PC-9 (cell line): ENCODE measurements around the gene MYO19. TPM values are rescaled to one million over a fixed set of nuclear protein-coding genes. Genes with fewer than 3 reads are reported as not detected.

Source experiments
- BruUV-seq: library from RNA; stranded (reverse); fragments of 400-500 nt; replicated peaks from 2 replicates; lab custom pipeline; 2021; lab: Mats Ljungman, UMichigan
- CTCF ChIA-PET: fragments of 300-600 bp; sonication (Branson Sonifier 250); formaldehyde crosslinking; loops from one replicate; lab custom pipeline; 2022; ENCODE audit warnings: antibody characterized with exemption; lab: Charles Lee
- POLR2A ChIA-PET: fragments of 300-600 bp; sonication (Branson Sonifier 250); formaldehyde crosslinking; loops from one replicate; lab custom pipeline; 2022; ENCODE audit warnings: antibody characterized with exemption; ENCODE audit not compliant: unreplicated experiment; lab: Charles Lee
- DNase-seq, 2 experiments: peaks; one replicate each; pipeline versions ENCODE4 v3.0.0 to v3.0.0-alpha.2; 2015 to 2022; ENCODE audit warnings: mixed read lengths in 1 of 2
- H2AFZ ChIP-seq: fragments of 200-600 bp; sonication (generic); 2 replicates; pipeline ENCODE4 v1.8.1; 2017; ENCODE audit warnings: antibody characterized with exemption
- H3F3A ChIP-seq: fragments of 200-600 bp; sonication (generic); 2 replicates; pipeline ENCODE4 v1.8.1; 2017; ENCODE audit warnings: antibody characterized with exemption, mild to moderate bottlenecking, low read depth; ENCODE audit not compliant: insufficient read depth
- H3K27ac ChIP-seq: fragments of 200-600 bp; sonication (generic); 2 replicates; pipeline ENCODE4 v1.6.1; 2016; ENCODE audit warnings: mixed run types
- H3K27me3 ChIP-seq: fragments of 200-600 bp; sonication (generic); 2 replicates; pipeline ENCODE4 v1.6.1; 2016; ENCODE audit warnings: low read depth, mixed run types; ENCODE audit not compliant: insufficient read depth
- H3K36me3 ChIP-seq: fragments of 200-600 bp; sonication (generic); 2 replicates; pipeline ENCODE4 v1.6.1; 2016; ENCODE audit warnings: low read depth, mixed run types
- H3K4me1 ChIP-seq: fragments of 200-600 bp; sonication (generic); replicated peaks from 2 replicates; pipeline ENCODE4 v1.6.1; 2016; ENCODE audit warnings: mixed run types; ENCODE audit not compliant: insufficient read depth
- H3K4me2 ChIP-seq: fragments of 200-600 bp; sonication (generic); 2 replicates; pipeline ENCODE4 v1.6.1; 2017; ENCODE audit warnings: mixed run types
- H3K4me3 ChIP-seq: fragments of 200-600 bp; sonication (generic); 2 replicates; pipeline ENCODE4 v1.6.1; 2016; ENCODE audit warnings: mixed run types
- H3K79me2 ChIP-seq: fragments of 200-600 bp; sonication (generic); 2 replicates; pipeline ENCODE4 v1.6.1; 2017; ENCODE audit warnings: low read depth, mixed run types
- H3K9me2 ChIP-seq: fragments of 200-600 bp; sonication (generic); 2 replicates; pipeline ENCODE4 v1.8.1; 2017; ENCODE audit warnings: mild to moderate bottlenecking; ENCODE audit not compliant: insufficient read depth
- H3K9me3 ChIP-seq: fragments of 200-600 bp; sonication (generic); 2 replicates; pipeline ENCODE4 v1.8.1; 2016; ENCODE audit warnings: low read depth; ENCODE audit not compliant: insufficient read depth
- H4K20me1 ChIP-seq: fragments of 200-600 bp; sonication (generic); 2 replicates; pipeline ENCODE4 v1.8.1; 2017; ENCODE audit not compliant: insufficient read depth
- EZH2 ChIP-seq: fragments of 200-600 bp; sonication (generic); IDR thresholded peaks from 2 replicates; pipeline ENCODE4 v1.8.0; 2017; ENCODE audit warnings: antibody characterized with exemption, low read depth
- intact Hi-C: fragments of 100-400 bp; cut with micrococcal nuclease; formaldehyde crosslinking; loops from one replicate; pipeline ENCODE4 v1.10.0; 2022; ENCODE audit not compliant: unreplicated experiment
- total RNA-seq: library from RNA; stranded (reverse); gene quantifications from 2 replicates; pipeline ENCODE4 v1.2.3, GENCODE V29; 2021
- TF ChIP-seq, protein P1 (sequence below): fragments of 200-600 bp; sonication (generic); conservative IDR thresholded peaks from 2 replicates; pipeline ENCODE4 v1.6.1; 2017; ENCODE audit warnings: mixed run types, antibody characterized with exemption, mild to moderate bottlenecking, moderate library complexity

The MYO19 gene
- total RNA-seq, 1 experiment from 2014 or later: 110 TPM

DNA sequence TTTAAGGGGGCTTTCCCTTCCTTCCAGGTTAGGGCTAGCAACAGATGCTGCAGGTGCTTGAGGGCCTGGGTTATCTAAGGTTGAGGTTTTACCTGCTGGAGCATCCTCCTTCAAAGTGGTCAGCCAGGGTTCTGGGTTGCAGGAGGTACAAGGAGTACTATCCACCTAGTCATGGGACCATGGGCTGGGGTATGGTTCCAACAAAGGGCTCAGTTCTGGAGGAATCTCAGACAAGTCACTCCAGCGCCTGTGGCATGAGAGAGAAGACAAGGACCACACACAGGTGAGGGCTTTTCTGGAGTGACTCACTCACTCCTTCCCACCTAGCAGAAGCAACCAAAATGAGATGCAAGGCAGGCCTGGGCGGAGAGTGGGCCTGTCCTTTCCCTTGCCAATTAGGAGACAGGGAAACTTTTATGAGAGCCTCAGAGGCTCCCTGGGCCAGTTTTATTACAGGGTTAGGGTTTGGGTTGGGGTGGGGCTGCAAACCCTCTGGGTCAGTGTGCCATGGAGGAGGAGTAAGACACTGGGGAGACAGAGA lies 2.2 kb downstream of the MYO19 start:
- ChIA-PET POLR2A (interaction anchor here (0.6 kb wide), 1 partner anchor 606 kb away, joined by 5 read pairs; no protein-coding TSS in a partner anchor), CTCF (no interaction called here)
- Histone ChIP-seq H3K27ac (no peak overlapping the region), H3K79me2 (peaks cover 41% of the 10 kb centered on the region), H3K36me3 (peaks cover 5% of the 10 kb centered on the region; the same call in 1 of the 2 replicates), H2AFZ (no peak overlapping the region), H3K4me1 (peaks cover 15% of the 10 kb centered on the region; the same call in 1 of the 2 replicates), H3K27me3 (no peaks in the 10 kb centered on the region), H3K9me3 (no peaks in the 10 kb centered on the region), H3K4me2 (no peak overlapping the region), H3F3A (peaks cover 23% of the 10 kb centered on the region; the same call in 1 of the 2 replicates), H3K4me3 (no peak overlapping the region), H4K20me1 (no peaks in the 10 kb centered on the region), H3K9me2 (no peaks in the 10 kb centered on the region)
- no TSS peak for BruUV-seq
- TF ChIP-seq, protein P1, sequence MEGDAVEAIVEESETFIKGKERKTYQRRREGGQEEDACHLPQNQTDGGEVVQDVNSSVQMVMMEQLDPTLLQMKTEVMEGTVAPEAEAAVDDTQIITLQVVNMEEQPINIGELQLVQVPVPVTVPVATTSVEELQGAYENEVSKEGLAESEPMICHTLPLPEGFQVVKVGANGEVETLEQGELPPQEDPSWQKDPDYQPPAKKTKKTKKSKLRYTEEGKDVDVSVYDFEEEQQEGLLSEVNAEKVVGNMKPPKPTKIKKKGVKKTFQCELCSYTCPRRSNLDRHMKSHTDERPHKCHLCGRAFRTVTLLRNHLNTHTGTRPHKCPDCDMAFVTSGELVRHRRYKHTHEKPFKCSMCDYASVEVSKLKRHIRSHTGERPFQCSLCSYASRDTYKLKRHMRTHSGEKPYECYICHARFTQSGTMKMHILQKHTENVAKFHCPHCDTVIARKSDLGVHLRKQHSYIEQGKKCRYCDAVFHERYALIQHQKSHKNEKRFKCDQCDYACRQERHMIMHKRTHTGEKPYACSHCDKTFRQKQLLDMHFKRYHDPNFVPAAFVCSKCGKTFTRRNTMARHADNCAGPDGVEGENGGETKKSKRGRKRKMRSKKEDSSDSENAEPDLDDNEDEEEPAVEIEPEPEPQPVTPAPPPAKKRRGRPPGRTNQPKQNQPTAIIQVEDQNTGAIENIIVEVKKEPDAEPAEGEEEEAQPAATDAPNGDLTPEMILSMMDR: no peak
- TF ChIP-seq EZH2: no peak
- intact Hi-C loops: no loop called here
- no peak for DNase-seq

DNA sequence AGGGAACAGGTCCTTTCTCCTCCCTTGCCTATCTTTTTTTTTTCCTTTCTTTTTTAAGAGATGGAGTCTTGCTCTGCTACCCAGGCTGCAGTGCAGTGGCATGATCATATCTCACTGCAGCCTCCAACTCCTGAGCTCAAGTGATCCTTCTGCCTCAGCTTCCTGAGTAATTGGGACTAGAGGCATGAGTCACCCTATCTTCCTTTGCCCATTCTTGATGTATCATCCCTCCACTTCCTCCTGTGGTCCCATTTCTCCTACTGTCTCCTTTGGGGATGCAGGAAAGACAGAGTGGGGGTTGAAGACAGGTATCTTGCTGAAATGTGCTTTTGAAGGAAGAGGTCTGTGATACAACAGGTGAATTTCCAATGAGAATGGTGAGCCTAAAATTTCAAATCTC lies 5.5 kb downstream of the MYO19 start:
- ChIA-PET CTCF (interaction anchor here (0.6 kb wide), 1 partner anchor 15 kb away, joined by 5 read pairs; no protein-coding TSS in a partner anchor), POLR2A (interaction anchor here (0.7 kb wide), 1 partner anchor 41 kb away, joined by 3 read pairs; no protein-coding TSS in a partner anchor)
- Histone ChIP-seq H3K79me2 (peaks cover 21% of the 10 kb centered on the region), H3K4me1 (peaks cover 9% of the 10 kb centered on the region; the same call in 1 of the 2 replicates), H3K9me3 (no peaks in the 10 kb centered on the region), H2AFZ (no peak overlapping the region), H3K4me2 (no peak overlapping the region), H4K20me1 (no peaks in the 10 kb centered on the region), H3K27me3 (no peaks in the 10 kb centered on the region), H3F3A (peaks cover 23% of the 10 kb centered on the region; the same call in 1 of the 2 replicates), H3K9me2 (no peaks in the 10 kb centered on the region), H3K4me3 (no peak overlapping the region), H3K36me3 (peaks cover 14% of the 10 kb centered on the region), H3K27ac (no peak overlapping the region)
- no peak for TF ChIP-seq EZH2
- TF ChIP-seq, protein P1: no peak
- BruUV-seq: no TSS peak
- intact Hi-C loops: no loop called here
- DNase-seq: no peak

DNA sequence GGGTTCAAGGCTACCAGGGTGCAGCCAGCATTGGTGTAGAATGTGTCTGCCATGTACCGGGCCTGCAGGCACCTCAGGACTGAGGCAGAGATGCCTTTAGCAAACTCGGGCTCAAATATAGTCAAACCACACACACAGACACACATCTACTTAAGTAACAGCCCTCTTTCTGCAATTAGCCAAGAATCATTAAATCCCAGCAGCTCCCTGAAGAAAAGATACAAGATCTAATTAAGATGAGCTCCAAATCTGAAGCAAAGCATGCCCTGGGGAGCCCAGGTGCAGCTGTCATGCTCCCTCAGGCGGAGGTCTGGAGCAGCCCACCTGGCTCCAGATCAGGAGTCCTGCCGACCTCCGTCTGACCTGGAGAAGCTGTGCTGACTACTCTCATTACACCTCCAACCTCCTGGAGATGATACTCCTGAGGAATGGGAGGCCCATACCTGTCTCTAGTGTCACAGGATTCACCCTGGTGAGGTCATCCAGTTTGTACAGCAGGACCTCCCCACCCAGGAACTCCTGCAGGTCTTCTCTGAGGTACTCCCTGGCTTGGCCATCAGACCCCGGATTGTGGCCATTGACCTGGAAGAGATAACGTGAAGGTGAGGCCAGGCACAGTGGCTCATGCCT lies 6.9 kb downstream of the MYO19 start:
- H2AFZ ChIP-seq: no peak overlapping the region
- POLR2A ChIA-PET: no interaction called here
- H3K27ac ChIP-seq: no peak overlapping the region
- H4K20me1 ChIP-seq: no peaks in the 10 kb centered on the region
- no peak overlapping the region for H3K4me3 ChIP-seq
- peaks cover 15% of the 10 kb centered on the region; the same call in 1 of the 2 replicates for H3F3A ChIP-seq
- H3K36me3 ChIP-seq: peaks cover 11% of the 10 kb centered on the region
- TF ChIP-seq EZH2: no peak
- TF ChIP-seq, protein P1: no peak
- peaks cover 9% of the 10 kb centered on the region for H3K79me2 ChIP-seq
- no peaks in the 10 kb centered on the region for H3K4me1 ChIP-seq
- H3K4me2 ChIP-seq: no peak overlapping the region
- intact Hi-C loops: no loop called here
- BruUV-seq: no TSS peak
- no peaks in the 10 kb centered on the region for H3K9me3 ChIP-seq
- DNase-seq: no peak
- CTCF ChIA-PET: interaction anchor here (0.6 kb wide), 1 partner anchor 1042 kb away, joined by 10 read pairs; no protein-coding TSS in a partner anchor
- H3K9me2 ChIP-seq: no peaks in the 10 kb centered on the region
- H3K27me3 ChIP-seq: no peaks in the 10 kb centered on the region
